ENCODE measurements around the gene COL23A1. TPM values are rescaled to one million over a fixed set of nuclear protein-coding genes. Genes with fewer than 3 reads are reported as not detected.

The COL23A1 gene
- polyA plus RNA-seq, 2 of the 4 experiments (the other 2 are of a cell fraction) = not detected

- ChIA-PET POLR2A (interaction anchor here (2.3 to 2.6 kb wide), 2 partner anchors 10 kb away, joined by 9 to 18 read pairs; partner anchors contain the start of gene HNRNPAB), CTCF (interaction anchor here (1.3 kb wide), 1 partner anchor 21 kb away, joined by 6 read pairs; no protein-coding TSS in a partner anchor)
- no peak overlapping the region for H3K4me3 ChIP-seq
- FAIRE-seq (no peak), ATAC-seq (peak; percentile 5 to 8; a peak in 3 of 6 replicates), DNase-seq (ENCODE audit: low read depth in 1 of 2, low spot score in 1 of 2) (no peak)
- H3K27ac ChIP-seq = no peak overlapping the region
- H3K4me2 ChIP-seq = no peak overlapping the region
- WGBS (ENCODE audit: missing lambda C conversion rate) = 96% methylated on average over 6 of the region's 6 CpGs
- TF ChIP-seq HOXB13 (CRISPR knock-in tag; IDR thresholded peaks at IDR 0.05; ENCODE audit: low read depth) (no peak), TFCP2L1 (CRISPR knock-in tag; IDR thresholded peaks at IDR 0.05) (peak; percentile 78; the same call in 1 of the 2 replicates), HOXA7 (CRISPR knock-in tag; IDR thresholded peaks at IDR 0.05) (0 out of 2 replicates have a peak, but pooled peaks have one; percentile 42), JUN (IDR thresholded peaks at IDR 0.05) (peak in 1 of 2 experiments; percentile 26; a peak in 1 of 5 replicates)
- H3K4me1 ChIP-seq = 0 out of 3 replicates have a peak, but pooled peaks cover 4% of the 10 kb centered on the region
- H3K9me3 ChIP-seq = no peaks in the 10 kb centered on the region
Observed at GRCh38 chr5:178214160-178214803, 375.9 kb downstream of the COL23A1 start.

- CTCF ChIA-PET = interaction anchor here (1.3 kb wide), 1 partner anchor 21 kb away, joined by 6 read pairs; no protein-coding TSS in a partner anchor
- ATAC-seq (no peak; a peak in 1 of 6 replicates), DNase-seq (ENCODE audit: low read depth in 1 of 2, low spot score in 1 of 2) (no peak), FAIRE-seq (no peak)
- H3K4me1 ChIP-seq = 0 out of 3 replicates have a peak, but pooled peaks cover 4% of the 10 kb centered on the region
- 89% methylated on average over 7 of the region's 8 CpGs for WGBS (ENCODE audit: missing lambda C conversion rate)
- no peak overlapping the region for H3K4me3 ChIP-seq
- no peaks in the 10 kb centered on the region for H3K9me3 ChIP-seq
- POLR2A ChIA-PET = interaction anchor here (1.4 to 2.3 kb wide), 2 partner anchors 9 to 19 kb away, joined by 4 to 18 read pairs; partner anchors contain the start of genes HNRNPAB and PHYKPL
- TF ChIP-seq GATA3 (IDR thresholded peaks at IDR 0.05; ENCODE audit: borderline replicate concordance) = no peak
- TF ChIP-seq FOXS1 (CRISPR knock-in tag; IDR thresholded peaks at IDR 0.05) = no peak
- TF ChIP-seq ATOH8 (CRISPR knock-in tag; IDR thresholded peaks at IDR 0.05; ENCODE audit: low read depth) = no peak
- no peak for TF ChIP-seq MAX (IDR thresholded peaks at IDR 0.05)
- TF ChIP-seq HEYL (CRISPR knock-in tag; IDR thresholded peaks at IDR 0.05) = no peak
- no peak for TF ChIP-seq FOSL2 (IDR thresholded peaks at IDR 0.05)
- no peak for TF ChIP-seq FOSL2 (CRISPR knock-in tag; IDR thresholded peaks at IDR 0.05)
- no peak for TF ChIP-seq ESRRA (IDR thresholded peaks at IDR 0.05; ENCODE audit: borderline replicate concordance, low read length)
- no peak for TF ChIP-seq CHD2 (IDR thresholded peaks at IDR 0.05; ENCODE audit: low read length, partially characterized antibody)
- no peak for TF ChIP-seq KDM5A (IDR thresholded peaks at IDR 0.05)
- TF ChIP-seq HMGXB4 (CRISPR knock-in tag; IDR thresholded peaks at IDR 0.05; ENCODE audit: borderline replicate concordance) = no peak
- TF ChIP-seq HOXB5 (CRISPR knock-in tag; IDR thresholded peaks at IDR 0.05) = no peak
- TF ChIP-seq RAD21 (conservative IDR thresholded peaks at IDR 0.05 in 1 of 2, IDR thresholded peaks at IDR 0.05 in 1 of 2) = no peak
- TF ChIP-seq CTCF (IDR thresholded peaks at IDR 0.05) = no peak
- TF ChIP-seq JUNB (IDR thresholded peaks at IDR 0.05) = no peak
- no peak for TF ChIP-seq ZSCAN20 (CRISPR knock-in tag; IDR thresholded peaks at IDR 0.05)
- no peak for TF ChIP-seq CHD4 (IDR thresholded peaks at IDR 0.05; ENCODE audit: borderline replicate concordance)
- TF ChIP-seq CBX2 (IDR thresholded peaks at IDR 0.05; ENCODE audit: borderline replicate concordance, low read depth) = no peak
- H3K27ac ChIP-seq = no peak overlapping the region
- no peak overlapping the region for H3K4me2 ChIP-seq
Observed at GRCh38 chr5:178213748-178214151, 376.4 kb downstream of the COL23A1 start.

Measured in A549 (cell line).